Inferior parietal cortex (tissue), 1 donor: ENCODE measurements around the gene SLC25A48.

ENCODE experiments used
- DNase-seq: peaks from one replicate; pipeline ENCODE4 v3.0.0-alpha.2; 2016; ENCODE audit errors: extremely low spot score

Gene SLC25A48

GRCh38 chr5:135920199-135920598 is 85.7 kb downstream of the SLC25A48 start:
- no peak for DNase-seq

GRCh38 chr5:135921388-135921787 is 86.9 kb downstream of the SLC25A48 start:
- DNase-seq = no peak

- no peak for DNase-seq
These were observed 95.8 kb downstream of the SLC25A48 start for GRCh38 chr5:135930029-135930948.

GRCh38 chr5:135930949-135931295 is 96.5 kb downstream of the SLC25A48 start:
- no peak for DNase-seq

GRCh38 chr5:135934939-135935338 is 100.5 kb downstream of the SLC25A48 start:
- DNase-seq = no peak

GRCh38 chr5:135937245-135937911 is 102.9 kb downstream of the SLC25A48 start:
- DNase-seq = no peak
